Heart right ventricle (tissue), 16 donors: Measurements from ENCODE around the gene DNAJB6. TPM values are rescaled to one million over a fixed set of nuclear protein-coding genes. Genes with fewer than 3 reads are reported as not detected.

ENCODE experiments used
- ATAC-seq, 8 donors: fragments of 200-7000 bp; cut with Tn5 transposase; one replicate each; pipeline ENCODE4 v1.9.1; 2020; ENCODE audit warnings: mild to moderate bottlenecking in 8 of 8, moderate library complexity in 8 of 8, moderate number of reproducible peaks in 1 of 8
- DNase-seq, 2 donors: peaks; one replicate each; pipeline ENCODE4 v3.0.0-alpha.2; 2020
- H3K27ac ChIP-seq, 10 donors: fragments of 200-600 bp; sonication (generic) in 2 of 10; one replicate each; pipeline versions ENCODE4 v1.5.0 to v1.8.0; 2020 to 2022; ENCODE audit warnings: mild to moderate bottlenecking in 3 of 10
- H3K27me3 ChIP-seq, 7 donors: fragments of 200-600 bp; one replicate each; pipeline ENCODE4 v1.8.0; 2021 to 2022; ENCODE audit warnings: mild to moderate bottlenecking in 2 of 7
- H3K36me3 ChIP-seq, 9 donors: fragments of 200-600 bp; sonication (generic) in 1 of 9; one replicate each; pipeline versions ENCODE4 v1.5.0 to v1.8.0; 2020 to 2022; ENCODE audit warnings: mild to moderate bottlenecking in 2 of 9
- H3K4me1 ChIP-seq, 9 donors: fragments of 200-600 bp; sonication (generic) in 1 of 9; one replicate each; pipeline versions ENCODE4 v1.5.0 to v1.8.0; 2020 to 2022; ENCODE audit warnings: mild to moderate bottlenecking in 4 of 9
- H3K4me3 ChIP-seq, 10 donors: fragments of 200-600 bp; sonication (generic) in 2 of 10; one replicate each; pipeline versions ENCODE4 v1.5.0 to v1.8.0; 2020 to 2022; ENCODE audit warnings: mild to moderate bottlenecking in 7 of 10, moderate library complexity in 2 of 10
- H3K9me3 ChIP-seq, 11 donors: fragments of 200-600 bp in 10 of 11; sonication (generic) in 2 of 11; one replicate each; pipeline versions ENCODE4 v1.5.0 to v1.8.0; 2013 to 2022; ENCODE audit warnings: mild to moderate bottlenecking in 2 of 11, control low read depth in 1 of 11, moderate library complexity in 1 of 11
- CTCF ChIP-seq, 9 donors: fragments of 200-600 bp; sonication (generic) in 2 of 9; IDR thresholded peaks; one replicate each; pipeline versions ENCODE4 v1.5.0 to v1.8.0; 2021 to 2022; ENCODE audit warnings: antibody characterized with exemption in 9 of 9, mild to moderate bottlenecking in 5 of 9, moderate library complexity in 1 of 9
- whole genome bisulfite sequencing, 2 donors: extraction: QIAGEN DNeasy Blood & Tissue Kit; methylation state at CpG; one replicate each; pipeline ENCODE4 v1.1.7; 2013; ENCODE audit warnings: inconsistent platforms in 1 of 2; 5-methylcytosine and 5-hydroxymethylcytosine counted together
- intact Hi-C, 10 donors: fragments of 100-400 bp; cut with DNase I; formaldehyde crosslinking; loops; one replicate each; pipeline versions ENCODE4 v1.11.1 to v1.14.2; 2022
- polyA plus RNA-seq, 2 donors: library from polyadenylated mRNA; stranded (reverse); fragments of 200-250 nt; gene quantifications; one replicate each; pipeline ENCODE4 v1.2.3, GENCODE V29; 2013
- total RNA-seq, 10 donors: library from RNA; stranded (reverse); fragmentation: NEBNext Ultra II Directional in 3 of 10; extraction: Animal tissue kit (Norgen Biotek cat#: 25700) in 3 of 10; gene quantifications; one replicate each; pipeline versions ENCODE4 v1.2.1 to v1.2.4, GENCODE V29; 2021 to 2023
- donor health status: Arrhythmogenic right ventricular cardiomyopathy.
- donor health status: ischemic (EF 13 %, LVEDD 7.1; RV severe dilation, severe dysfunction).
- donor health status: healthy with polysubstance abuse.
- donor health status: DM: no; HTN: yes; CAD: no.
- donor health status: DM: no; HTN: no; CAD: no.
- donor health status: ischemic (EF 25% LVEDD 6.9; RV normal size, moderate dysfunction).
- donor health status: ischemic (EF 25% LVEDD 5.7; RV mildly dilated, moderate dysfunction).
- donor health status: healthy.
- donor health status: DM: yes; HTN: yes; CAD: no.
- donor health status: Ischemic cardiomyopathy.
- donor health status: ischemic (EF 35%, LVEDD 5.7; RV mildly dilated, moderate dysfunction).
- donor health status: nonischemic (EF 11% LVEDD 7.7; RV severe dilation, severe dysfunction).
- donor health status: DM: yes; HTN: yes; CAD: no.
- donor health status: PGD.
- donor health status: ischemic (EF 29% LVEDD 5.4; RV normal size, mild dysfunction).
- donor health status: nonischemic (EF 23%, LVEDD 6.1; RV moderate dilation, normal function).

Gene DNAJB6
- total and polyA plus RNA-seq, 12 donors: 114 to 200 (median 183) TPM

DNA sequence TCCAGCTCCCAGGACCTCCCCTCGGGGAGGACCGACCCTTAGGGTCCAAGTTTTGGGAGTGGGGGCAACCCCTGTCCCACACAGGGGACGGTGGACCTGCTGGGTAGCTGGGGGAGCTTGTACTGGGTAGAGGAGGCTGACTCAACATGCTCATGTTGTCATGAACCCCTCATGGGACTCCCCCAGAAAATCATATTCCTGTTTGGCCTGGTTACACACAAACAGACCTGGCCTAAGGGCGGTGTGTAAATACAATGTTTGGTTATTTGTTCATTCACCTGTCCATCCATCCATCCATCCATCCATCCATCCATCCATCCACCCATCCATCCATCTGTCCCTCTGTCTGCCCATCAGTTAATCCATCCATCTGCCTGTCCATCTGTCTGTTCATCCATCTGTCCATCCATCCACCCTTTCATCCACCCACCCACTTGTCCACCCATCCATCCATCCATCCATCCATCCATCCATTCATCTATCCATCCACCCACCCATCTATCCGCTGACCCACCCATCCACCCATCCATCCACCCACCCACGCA, 92.9 kb downstream of the DNAJB6 start:
- DNase-seq (peak in 1 of 2 donors; percentile 0), ATAC-seq (no peak)
- no peaks in the 10 kb centered on the region for H3K27me3 ChIP-seq
- no peak overlapping the region for H3K27ac ChIP-seq
- H3K36me3 ChIP-seq: no peaks in the 10 kb centered on the region
- no peak overlapping the region for H3K4me3 ChIP-seq
- H3K9me3 ChIP-seq: no peaks in the 10 kb centered on the region
- 89 to 91% methylated on average over 6 of the region's 6 CpGs for WGBS, 2 donors
- H3K4me1 ChIP-seq: peaks cover 0 to 11% (median 8%) of the 10 kb centered on the region in 9 donors
- intact Hi-C loops: loop anchor here in 9 of 10 donors (5.0 to 10.0 kb wide), 7 partner anchors 443 to 978 kb away; no protein-coding TSS in a partner anchor
- no peak for TF ChIP-seq CTCF (IDR thresholded peaks at IDR 0.05)

DNA sequence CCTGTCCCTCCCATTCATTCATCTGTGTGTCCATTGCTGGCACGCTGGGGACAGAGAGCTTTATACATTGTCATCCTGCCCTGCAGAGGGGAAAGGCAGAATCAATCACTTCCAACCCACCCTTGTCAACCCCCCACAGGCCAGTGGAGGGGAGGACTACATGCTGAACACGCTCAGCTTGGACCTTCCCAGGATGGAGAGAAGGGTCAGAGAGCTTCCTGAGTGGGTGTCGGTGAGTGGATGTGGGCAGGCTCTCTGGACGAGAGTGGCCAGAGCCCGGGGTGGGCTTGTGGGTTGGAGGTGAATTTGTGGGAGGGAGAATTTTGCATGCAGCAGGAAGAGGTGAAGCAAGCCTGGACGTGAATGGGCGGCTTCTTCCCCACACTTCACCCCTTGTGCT, 93.9 kb downstream of the DNAJB6 start:
- Histone ChIP-seq H3K4me3 (no peak overlapping the region), H3K4me1 (peaks cover 0 to 11% (median 8%) of the 10 kb centered on the region in 9 donors), H3K36me3 (no peaks in the 10 kb centered on the region), H3K27ac (no peak overlapping the region), H3K9me3 (no peaks in the 10 kb centered on the region), H3K27me3 (no peaks in the 10 kb centered on the region)
- intact Hi-C loops: loop anchor here in 9 of 10 donors (5.0 to 10.0 kb wide), 7 partner anchors 442 to 977 kb away; no protein-coding TSS in a partner anchor
- DNase-seq (no peak), ATAC-seq (no peak)
- no peak for TF ChIP-seq CTCF (IDR thresholded peaks at IDR 0.05)
- 81 to 85% methylated on average over 7 of the region's 7 CpGs for WGBS, 2 donors

DNA sequence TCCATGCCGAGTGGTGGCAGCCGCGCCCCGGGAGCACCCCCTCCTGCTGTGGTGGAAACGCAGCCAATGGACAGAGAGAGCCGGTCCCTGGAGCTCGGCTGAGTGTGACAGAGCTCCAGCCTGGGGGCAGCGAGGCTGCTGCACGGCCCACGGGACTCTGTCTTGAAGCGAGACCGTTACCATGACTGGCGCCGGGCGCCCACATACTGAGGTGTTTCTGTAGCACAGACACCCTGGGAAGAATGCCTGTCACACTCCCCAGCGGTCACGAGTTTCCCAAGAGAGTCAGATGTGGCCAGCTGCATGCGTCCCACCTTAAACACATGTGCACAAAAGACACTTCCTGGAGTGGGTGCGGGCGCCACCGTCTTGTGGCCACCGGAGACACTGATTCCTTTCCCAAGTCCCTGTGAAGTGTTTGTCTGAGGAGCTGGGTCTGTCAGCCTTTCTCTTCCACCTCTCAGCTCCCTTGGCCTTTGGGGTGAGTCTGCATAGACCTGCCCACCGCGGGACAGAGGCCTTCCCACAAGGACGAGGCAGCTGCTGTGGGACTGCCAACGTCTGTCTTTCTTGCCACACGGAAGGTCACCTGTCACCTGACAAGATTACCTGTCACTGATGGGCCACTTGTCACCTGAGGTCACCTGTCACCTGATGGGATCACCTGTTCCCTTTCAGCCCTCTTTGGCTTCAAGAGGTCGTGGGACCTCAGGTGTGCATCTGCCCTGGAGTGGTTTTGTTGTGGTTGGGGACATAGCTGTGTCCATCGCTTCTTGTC, 94.6 kb downstream of the DNAJB6 start:
- intact Hi-C loops: loop anchor here in 9 of 10 donors (5.0 to 10.0 kb wide), 7 partner anchors 441 to 976 kb away; no protein-coding TSS in a partner anchor
- H3K27ac ChIP-seq: no peak overlapping the region
- 89 to 90% methylated on average over 29 of the region's 29 CpGs for whole genome bisulfite sequencing, 2 donors
- no peak overlapping the region for H3K4me3 ChIP-seq
- ATAC-seq (no peak), DNase-seq (peak in 1 of 2 donors; percentile 2)
- H3K36me3 ChIP-seq: no peaks in the 10 kb centered on the region
- H3K4me1 ChIP-seq: peaks cover 0 to 11% (median 8%) of the 10 kb centered on the region in 9 donors
- H3K9me3 ChIP-seq: no peaks in the 10 kb centered on the region
- no peaks in the 10 kb centered on the region for H3K27me3 ChIP-seq
- no peak for TF ChIP-seq CTCF (IDR thresholded peaks at IDR 0.05)

- Histone ChIP-seq H3K36me3 (no peaks in the 10 kb centered on the region), H3K9me3 (no peaks in the 10 kb centered on the region), H3K4me3 (peak overlapping the region in 1 of 10 donors; percentile 29), H3K4me1 (peaks cover 0 to 11% (median 8%) of the 10 kb centered on the region in 9 donors), H3K27me3 (no peaks in the 10 kb centered on the region), H3K27ac (no peak overlapping the region)
- DNase-seq: no peak
- intact Hi-C loops: loop anchor here (2.0 to 10.0 kb wide), 9 partner anchors 440 to 975 kb away; no protein-coding TSS in a partner anchor
- WGBS, 2 donors: 71 to 73% methylated on average over 22 of the region's 22 CpGs
- no peak for TF ChIP-seq CTCF (IDR thresholded peaks at IDR 0.05)
- peak in 3 of 8 donors; percentile 21 to 30 (median 23) for ATAC-seq
Measured at GRCh38 chr7:157431951-157432540, 95.2 kb downstream of the DNAJB6 start.
